ENCODE data around the gene RBM15. TPM values are rescaled to one million over a fixed set of nuclear protein-coding genes. Genes with fewer than 3 reads are reported as not detected.

Gene RBM15
- polyA plus RNA-seq, 1 of the 3 experiments (the other 2 are of a cell fraction) = 3.8 TPM

DNA sequence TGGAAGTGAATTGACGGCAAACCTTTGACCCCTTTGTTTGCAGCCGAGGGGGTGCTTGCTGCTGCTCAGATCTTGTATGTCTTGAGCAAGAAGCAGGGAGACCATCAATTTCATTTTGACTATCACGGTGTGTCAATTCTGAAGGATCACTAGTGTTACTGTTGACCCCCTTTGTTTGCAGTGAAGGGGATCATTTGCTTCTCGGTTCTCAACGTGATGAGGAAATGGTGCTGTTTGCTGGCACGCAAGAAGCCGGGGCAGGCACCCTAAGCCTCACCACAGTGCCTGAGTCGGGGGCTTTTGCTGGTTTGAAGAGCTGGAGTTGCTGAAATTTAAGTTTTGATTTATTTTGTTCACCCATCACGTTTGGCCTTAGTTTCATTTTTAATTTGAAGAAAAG is 7.5 kb downstream of the RBM15 start:
- H3K4me3 ChIP-seq (ENCODE audit: low read depth in 2 of 2, low read length in 1 of 2) = no peak overlapping the region
- peaks cover 10% of the 10 kb centered on the region for H3F3A ChIP-seq (replicated peaks; ENCODE audit: insufficient read depth)
- peaks cover 28 to 46% of the 10 kb centered on the region in 2 experiments for H3K4me1 ChIP-seq (ENCODE audit: control insufficient read depth in 1 of 2, insufficient read depth in 2 of 2, low read depth in 1 of 2, low read length in 1 of 2)
- ChIA-PET POLR2A (no interaction called here), CTCF (interaction anchor here (0.7 to 2.0 kb wide), 7 partner anchors 10 to 283 kb away, joined by 3 to 5 read pairs (median 4); no protein-coding TSS in a partner anchor)
- no peak for DNase-seq
- H3K9me2 ChIP-seq = no peaks in the 10 kb centered on the region
- H3K79me2 ChIP-seq (ENCODE audit: insufficient read depth) = peaks cover 100% of the 10 kb centered on the region
- WGBS (ENCODE audit: low lambda C conversion rate) = 89% methylated on average over 9 of the region's 9 CpGs
- H3K27ac ChIP-seq (ENCODE audit: low read depth in 2 of 2, low read length in 1 of 2) = no peak overlapping the region
- no peaks in the 10 kb centered on the region for H3K27me3 ChIP-seq (ENCODE audit: insufficient read depth)
- H4K20me1 ChIP-seq (ENCODE audit: insufficient read depth) = peaks cover 79% of the 10 kb centered on the region
- no peak overlapping the region; the same call in 1 of the 2 replicates for H3K4me2 ChIP-seq
- no peak overlapping the region for H2AFZ ChIP-seq (ENCODE audit: low read depth)
- peaks cover 52 to 76% of the 10 kb centered on the region in 2 experiments for H3K36me3 ChIP-seq (replicated peaks in 1 of 2; ENCODE audit: control insufficient read depth in 1 of 2, insufficient read depth in 2 of 2, low read length in 1 of 2)
- no peak overlapping the region for H3K9ac ChIP-seq
- TF ChIP-seq GATA2 (CRISPR knock-in tag; IDR thresholded peaks at IDR 0.05) (no peak), NRF1 (IDR thresholded peaks at IDR 0.05; ENCODE audit: low read depth, low read length) (no peak), MXI1 (IDR thresholded peaks at IDR 0.05; ENCODE audit: low read depth, low read length) (no peak), SMC3 (IDR thresholded peaks at IDR 0.05; ENCODE audit: low read depth, low read length) (no peak), YY1 (IDR thresholded peaks at IDR 0.05; ENCODE audit: low read depth) (no peak), EP300 (IDR thresholded peaks at IDR 0.05; ENCODE audit: borderline replicate concordance in 1 of 2, low read depth in 1 of 2, low read length in 1 of 2) (no peak)
- TF ChIP-seq, protein P1, sequence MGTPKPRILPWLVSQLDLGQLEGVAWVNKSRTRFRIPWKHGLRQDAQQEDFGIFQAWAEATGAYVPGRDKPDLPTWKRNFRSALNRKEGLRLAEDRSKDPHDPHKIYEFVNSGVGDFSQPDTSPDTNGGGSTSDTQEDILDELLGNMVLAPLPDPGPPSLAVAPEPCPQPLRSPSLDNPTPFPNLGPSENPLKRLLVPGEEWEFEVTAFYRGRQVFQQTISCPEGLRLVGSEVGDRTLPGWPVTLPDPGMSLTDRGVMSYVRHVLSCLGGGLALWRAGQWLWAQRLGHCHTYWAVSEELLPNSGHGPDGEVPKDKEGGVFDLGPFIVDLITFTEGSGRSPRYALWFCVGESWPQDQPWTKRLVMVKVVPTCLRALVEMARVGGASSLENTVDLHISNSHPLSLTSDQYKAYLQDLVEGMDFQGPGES (IDR thresholded peaks at IDR 0.05; ENCODE audit: low read depth, low read length) = no peak
- H3K9me3 ChIP-seq = no peaks in the 10 kb centered on the region

DNA sequence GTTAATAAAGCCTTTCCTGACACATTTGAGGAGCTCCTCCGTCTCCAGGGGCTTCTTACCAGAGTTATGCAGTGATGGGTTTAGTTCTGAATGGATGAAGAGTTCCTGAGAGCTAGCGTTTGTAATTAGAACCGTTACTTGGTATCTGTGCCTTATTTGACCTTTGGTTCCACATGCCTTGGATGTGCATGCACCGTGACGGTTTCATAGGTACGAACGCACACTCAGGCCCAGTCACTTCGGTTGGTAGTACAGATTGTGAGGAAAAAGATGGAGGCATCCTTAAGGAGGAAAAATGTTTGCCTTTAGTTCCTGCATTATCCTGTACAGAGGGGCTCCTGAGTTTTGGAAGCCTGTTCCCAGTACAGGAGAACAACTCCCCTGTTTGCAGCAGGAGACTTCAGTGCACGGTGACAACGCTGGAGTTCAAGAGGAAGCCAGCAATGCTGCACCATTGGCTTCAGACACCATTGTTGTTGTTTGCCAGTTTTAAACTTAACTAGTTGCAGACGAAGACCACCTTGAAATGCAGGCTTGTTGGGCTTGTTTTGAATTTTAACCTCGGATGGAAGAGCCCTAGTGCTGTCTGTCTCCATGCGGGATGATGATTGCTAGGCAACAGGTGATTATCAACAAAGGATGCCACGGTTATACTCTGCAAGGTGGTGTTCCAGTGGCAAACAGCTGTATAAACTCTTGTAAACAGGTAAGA is 8.2 kb downstream of the RBM15 start:
- Histone ChIP-seq H3K9me3 (no peaks in the 10 kb centered on the region), H3K9ac (no peak overlapping the region), H3K27ac (ENCODE audit: low read depth in 2 of 2, low read length in 1 of 2) (no peak overlapping the region), H3K27me3 (ENCODE audit: insufficient read depth) (no peaks in the 10 kb centered on the region), H3K4me3 (ENCODE audit: low read depth in 2 of 2, low read length in 1 of 2) (no peak overlapping the region), H2AFZ (ENCODE audit: low read depth) (no peak overlapping the region), H4K20me1 (ENCODE audit: insufficient read depth) (peaks cover 72% of the 10 kb centered on the region), H3F3A (replicated peaks; ENCODE audit: insufficient read depth) (peaks cover 10% of the 10 kb centered on the region), H3K4me1 (ENCODE audit: control insufficient read depth in 1 of 2, insufficient read depth in 2 of 2, low read depth in 1 of 2, low read length in 1 of 2) (peaks cover 22 to 40% of the 10 kb centered on the region in 2 experiments; a peak in 3 of 4 replicates), H3K9me2 (no peaks in the 10 kb centered on the region), H3K4me2 (no peak overlapping the region; the same call in 1 of the 2 replicates), H3K79me2 (ENCODE audit: insufficient read depth) (peaks cover 100% of the 10 kb centered on the region), H3K36me3 (replicated peaks in 1 of 2; ENCODE audit: control insufficient read depth in 1 of 2, insufficient read depth in 2 of 2, low read length in 1 of 2) (peaks cover 49 to 76% of the 10 kb centered on the region in 2 experiments)
- ChIA-PET POLR2A (no interaction called here), CTCF (interaction anchor here (0.8 to 4.1 kb wide), 6 partner anchors 9 to 150 kb away, joined by 3 to 20 read pairs (median 4); partner anchors contain the start of gene RBM15)
- no peak for TF ChIP-seq RCOR1 (IDR thresholded peaks at IDR 0.05; ENCODE audit: low read length)
- TF ChIP-seq NRF1 (IDR thresholded peaks at IDR 0.05; ENCODE audit: low read depth, low read length) = no peak
- no peak for TF ChIP-seq EP300 (IDR thresholded peaks at IDR 0.05; ENCODE audit: borderline replicate concordance in 1 of 2, low read depth in 1 of 2, low read length in 1 of 2)
- TF ChIP-seq SMC3 (IDR thresholded peaks at IDR 0.05; ENCODE audit: low read depth, low read length) = no peak
- TF ChIP-seq, protein P1 (IDR thresholded peaks at IDR 0.05; ENCODE audit: low read depth, low read length) = no peak
- TF ChIP-seq GATA2 (CRISPR knock-in tag; IDR thresholded peaks at IDR 0.05) = no peak
- no peak for TF ChIP-seq RXRA (IDR thresholded peaks at IDR 0.05; ENCODE audit: borderline replicate concordance, low read depth)
- no peak for TF ChIP-seq JUND (IDR thresholded peaks at IDR 0.05)
- TF ChIP-seq YY1 (IDR thresholded peaks at IDR 0.05; ENCODE audit: low read depth) = no peak
- TF ChIP-seq, protein P2, sequence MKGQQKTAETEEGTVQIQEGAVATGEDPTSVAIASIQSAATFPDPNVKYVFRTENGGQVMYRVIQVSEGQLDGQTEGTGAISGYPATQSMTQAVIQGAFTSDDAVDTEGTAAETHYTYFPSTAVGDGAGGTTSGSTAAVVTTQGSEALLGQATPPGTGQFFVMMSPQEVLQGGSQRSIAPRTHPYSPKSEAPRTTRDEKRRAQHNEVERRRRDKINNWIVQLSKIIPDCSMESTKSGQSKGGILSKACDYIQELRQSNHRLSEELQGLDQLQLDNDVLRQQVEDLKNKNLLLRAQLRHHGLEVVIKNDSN (IDR thresholded peaks at IDR 0.05; ENCODE audit: borderline replicate concordance, low read depth) = no peak
- no peak for TF ChIP-seq TAF1 (IDR thresholded peaks at IDR 0.05; ENCODE audit: borderline replicate concordance, low read depth, low read length)
- no peak for TF ChIP-seq ELF1 (IDR thresholded peaks at IDR 0.05)
- TF ChIP-seq TEAD4 (IDR thresholded peaks at IDR 0.05; ENCODE audit: borderline replicate concordance, insufficient read depth) = no peak
- TF ChIP-seq MEF2A (IDR thresholded peaks at IDR 0.05; ENCODE audit: borderline replicate concordance, low read depth) = no peak
- DNase-seq = no peak
- 82% methylated on average over 14 of the region's 14 CpGs for WGBS (ENCODE audit: low lambda C conversion rate)

Data from SK-N-SH (cell line).